H9 (cell line): Measurements from ENCODE around the gene RALGAPA2. TPM values are rescaled to one million over a fixed set of nuclear protein-coding genes. Genes with fewer than 3 reads are reported as not detected.
A peak's percentile ranks its signal among the peaks of the same experiment; 100 is the strongest.

Experiments used
- DNase-seq: peaks from one replicate; pipeline ENCODE4 v3.0.0-alpha.2; 2017
- H2AFZ ChIP-seq: one replicate; pipeline ENCODE4 v1.6.1; 2013; ENCODE audit warnings: mild to moderate bottlenecking, low read length, control low read depth, moderate library complexity
- H2AK5ac ChIP-seq: 2 replicates; pipeline ENCODE4 v1.6.1; 2013; ENCODE audit warnings: low read length, control low read depth, mixed read lengths; ENCODE audit not compliant: insufficient read length
- H2BK120ac ChIP-seq: one replicate; pipeline ENCODE4 v1.6.1; 2013; ENCODE audit warnings: low read depth, mild to moderate bottlenecking, low read length, control low read depth, inconsistent platforms; ENCODE audit not compliant: poor library complexity, severe bottlenecking
- H2BK12ac ChIP-seq: 2 replicates; pipeline ENCODE4 v1.6.1; 2013; ENCODE audit warnings: low read length, control low read depth, mixed read lengths, low read depth; ENCODE audit not compliant: insufficient read length
- H2BK15ac ChIP-seq: 2 replicates; pipeline ENCODE4 v1.6.1; 2013; ENCODE audit warnings: low read depth, low read length, control low read depth
- H2BK20ac ChIP-seq: one replicate; pipeline ENCODE4 v1.6.1; 2013; ENCODE audit warnings: low read depth, mild to moderate bottlenecking, low read length, control low read depth, inconsistent platforms; ENCODE audit not compliant: poor library complexity, severe bottlenecking
- H2BK5ac ChIP-seq: 2 replicates; pipeline ENCODE4 v1.6.1; 2013; ENCODE audit warnings: low read length, control low read depth, mixed read lengths; ENCODE audit not compliant: insufficient read length
- H3K14ac ChIP-seq: 2 replicates; pipeline ENCODE4 v1.6.1; 2013; ENCODE audit warnings: low read length, control low read depth; ENCODE audit not compliant: insufficient read depth
- H3K18ac ChIP-seq: 2 replicates; pipeline ENCODE4 v1.6.1; 2013; ENCODE audit warnings: low read depth, mild to moderate bottlenecking, mixed read lengths, low read length, control low read depth; ENCODE audit not compliant: insufficient read length
- H3K23ac ChIP-seq: 2 replicates; pipeline ENCODE4 v1.6.1; 2013; ENCODE audit warnings: low read length, control low read depth, mixed read lengths, low read depth; ENCODE audit not compliant: insufficient read length
- H3K23me2 ChIP-seq: 2 replicates; pipeline ENCODE4 v1.6.1; 2013; ENCODE audit warnings: low read depth, mild to moderate bottlenecking, mixed read lengths, low read length, control low read depth; ENCODE audit not compliant: insufficient read length, poor library complexity, severe bottlenecking
- H3K27ac ChIP-seq: 2 replicates; pipeline ENCODE4 v1.5.1; 2013; ENCODE audit warnings: low read length, control low read depth, mixed read lengths, low read depth; ENCODE audit not compliant: insufficient read length
- H3K27me3 ChIP-seq: 2 replicates; pipeline ENCODE4 v1.6.1; 2013; ENCODE audit warnings: low read length, control low read depth, inconsistent platforms; ENCODE audit not compliant: insufficient read depth
- H3K4ac ChIP-seq: 2 replicates; pipeline ENCODE4 v1.6.1; 2013; ENCODE audit warnings: low read depth, mild to moderate bottlenecking, control low read depth, inconsistent platforms, low read length, moderate library complexity
- H3K4me1 ChIP-seq: 2 replicates; pipeline ENCODE4 v1.6.1; 2013; ENCODE audit warnings: low read length, control low read depth, inconsistent platforms; ENCODE audit not compliant: insufficient read depth
- H3K4me2 ChIP-seq: 2 replicates; pipeline ENCODE4 v1.6.1; 2013; ENCODE audit warnings: low read length, control low read depth, mixed read lengths; ENCODE audit not compliant: insufficient read length, insufficient read depth
- H3K56ac ChIP-seq: 2 replicates; pipeline ENCODE4 v1.6.1; 2013; ENCODE audit warnings: low read depth, mild to moderate bottlenecking, mixed read lengths, low read length, control low read depth; ENCODE audit not compliant: insufficient read length
- H3K79me1 ChIP-seq: 2 replicates; pipeline ENCODE4 v1.6.1; 2013; ENCODE audit warnings: low read depth, mild to moderate bottlenecking, moderate library complexity, low read length, control low read depth, inconsistent platforms; ENCODE audit not compliant: insufficient read depth, poor library complexity, severe bottlenecking
- H3K79me2 ChIP-seq: 2 replicates; pipeline ENCODE4 v1.6.1; 2013; ENCODE audit warnings: low read length, control low read depth, inconsistent platforms; ENCODE audit not compliant: insufficient read depth
- H3K9ac ChIP-seq: 2 replicates; pipeline ENCODE4 v1.6.1; 2013; ENCODE audit warnings: low read length, control low read depth, mixed read lengths; ENCODE audit not compliant: insufficient read length; ENCODE audit errors: extremely low read depth
- H3K9me3 ChIP-seq: one replicate; pipeline ENCODE4 v1.6.1; 2013; ENCODE audit warnings: low read depth, low read length, inconsistent platforms; ENCODE audit not compliant: control insufficient read depth
- H3T11ph ChIP-seq: one replicate; pipeline ENCODE4 v1.6.1; 2013; ENCODE audit warnings: mild to moderate bottlenecking, low read length, control low read depth, inconsistent platforms
- H4K20me1 ChIP-seq: one replicate; pipeline ENCODE4 v1.6.1; 2013; ENCODE audit not compliant: control insufficient read depth, insufficient read length, insufficient read depth
- H4K5ac ChIP-seq: 2 replicates; pipeline ENCODE4 v1.6.1; 2013; ENCODE audit warnings: low read depth, mild to moderate bottlenecking, mixed read lengths, low read length, control low read depth; ENCODE audit not compliant: insufficient read length
- H4K8ac ChIP-seq: replicated peaks from 2 replicates; pipeline ENCODE4 v1.6.1; 2013; ENCODE audit warnings: low read length, control low read depth, mixed read lengths, low read depth; ENCODE audit not compliant: insufficient read length
- H4K91ac ChIP-seq: 2 replicates; pipeline ENCODE4 v1.6.1; 2013; ENCODE audit warnings: low read depth, mild to moderate bottlenecking, moderate library complexity, mixed read lengths, low read length, control low read depth; ENCODE audit not compliant: insufficient read length
- H3K27ac Mint-ChIP-seq, 3 experiments: 2 replicates in 2 of 3; 3 replicates in 1 of 3; pipeline ENCODE4 v1.8.0; 2020 to 2021; ENCODE audit warnings: mixed read lengths in 3 of 3, mild to moderate bottlenecking in 1 of 3, moderate library complexity in 1 of 3
- H3K27me3 Mint-ChIP-seq: 2 replicates; pipeline ENCODE4 v1.8.0; 2021; ENCODE audit warnings: low read depth, mild to moderate bottlenecking, moderate library complexity, mixed read lengths
- H3K36me3 Mint-ChIP-seq, 3 experiments: 2 replicates in 2 of 3; 3 replicates in 1 of 3; pipeline ENCODE4 v1.8.0; 2020 to 2021; ENCODE audit warnings: low read depth in 3 of 3, mixed read lengths in 3 of 3; ENCODE audit not compliant: insufficient read depth in 1 of 3
- H3K4me1 Mint-ChIP-seq, 2 experiments: 2 replicates each; pipeline ENCODE4 v1.8.0; 2020; ENCODE audit warnings: mixed read lengths in 2 of 2
- H3K4me3 Mint-ChIP-seq, 2 experiments: 2 replicates in 1 of 2; 3 replicates in 1 of 2; pipeline ENCODE4 v1.8.0; 2020 to 2021; ENCODE audit warnings: mild to moderate bottlenecking in 2 of 2, mixed read lengths in 2 of 2, moderate library complexity in 1 of 2
- H3K9me3 Mint-ChIP-seq, 2 experiments: 2 replicates in 1 of 2; 3 replicates in 1 of 2; pipeline ENCODE4 v1.8.0; 2020; ENCODE audit warnings: mild to moderate bottlenecking in 2 of 2, mixed read lengths in 2 of 2, moderate library complexity in 1 of 2
- WGBS: extraction: QIAGEN DNeasy Blood & Tissue Kit; methylation state at CpG from one replicate; pipeline ENCODE4 v1.1.7; 2013; ENCODE audit warnings: missing lambda C conversion rate, low lambda C conversion rate, mixed read lengths; ENCODE audit not compliant: insufficient read length; ENCODE audit errors: extremely low coverage; 5-methylcytosine and 5-hydroxymethylcytosine counted together
- total RNA-seq: library from RNA; stranded (reverse); gene quantifications from 2 replicates; pipeline ENCODE4 v1.2.1, GENCODE V29; 2021
- TF ChIP-seq, protein P1 (sequence below): fragments of 200-600 bp; sonication (generic); conservative IDR thresholded peaks from 3 replicates; pipeline ENCODE4 v1.8.0; 2021; ENCODE audit warnings: antibody characterized with exemption, mild to moderate bottlenecking

Gene RALGAPA2
- total RNA-seq, 1 experiment from 2014 or later = 16.6 TPM

DNA sequence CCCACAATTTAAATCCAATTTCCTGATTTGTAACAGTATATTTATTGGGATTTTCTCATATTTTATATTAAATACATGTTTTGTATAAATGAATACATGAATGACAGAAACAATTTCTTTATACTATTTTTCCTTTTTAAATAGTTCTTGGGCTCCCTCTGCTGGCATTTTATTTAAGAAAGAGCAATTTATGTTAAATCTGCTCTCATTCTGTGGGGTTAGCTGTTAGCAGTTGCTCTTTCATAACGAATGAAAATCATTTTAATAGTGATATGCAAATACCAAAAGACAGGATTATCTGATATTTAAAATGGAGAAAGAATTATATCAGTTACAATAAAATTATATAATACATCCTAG lies 118.3 kb downstream of the RALGAPA2 start:
- no peak overlapping the region for H4K91ac ChIP-seq
- no peaks in the 10 kb centered on the region for H4K20me1 ChIP-seq
- H3K4me2 ChIP-seq = no peak overlapping the region
- H3K23ac ChIP-seq = no peak overlapping the region
- H3K27me3 Mint-ChIP-seq = no peaks in the 10 kb centered on the region
- H3K4ac ChIP-seq = no peak overlapping the region
- H2BK12ac ChIP-seq = no peak overlapping the region
- no peak overlapping the region for H2AFZ ChIP-seq
- H3K56ac ChIP-seq = no peak overlapping the region
- no peaks in the 10 kb centered on the region for H3K27me3 ChIP-seq
- no peak for DNase-seq
- TF ChIP-seq, protein P1, sequence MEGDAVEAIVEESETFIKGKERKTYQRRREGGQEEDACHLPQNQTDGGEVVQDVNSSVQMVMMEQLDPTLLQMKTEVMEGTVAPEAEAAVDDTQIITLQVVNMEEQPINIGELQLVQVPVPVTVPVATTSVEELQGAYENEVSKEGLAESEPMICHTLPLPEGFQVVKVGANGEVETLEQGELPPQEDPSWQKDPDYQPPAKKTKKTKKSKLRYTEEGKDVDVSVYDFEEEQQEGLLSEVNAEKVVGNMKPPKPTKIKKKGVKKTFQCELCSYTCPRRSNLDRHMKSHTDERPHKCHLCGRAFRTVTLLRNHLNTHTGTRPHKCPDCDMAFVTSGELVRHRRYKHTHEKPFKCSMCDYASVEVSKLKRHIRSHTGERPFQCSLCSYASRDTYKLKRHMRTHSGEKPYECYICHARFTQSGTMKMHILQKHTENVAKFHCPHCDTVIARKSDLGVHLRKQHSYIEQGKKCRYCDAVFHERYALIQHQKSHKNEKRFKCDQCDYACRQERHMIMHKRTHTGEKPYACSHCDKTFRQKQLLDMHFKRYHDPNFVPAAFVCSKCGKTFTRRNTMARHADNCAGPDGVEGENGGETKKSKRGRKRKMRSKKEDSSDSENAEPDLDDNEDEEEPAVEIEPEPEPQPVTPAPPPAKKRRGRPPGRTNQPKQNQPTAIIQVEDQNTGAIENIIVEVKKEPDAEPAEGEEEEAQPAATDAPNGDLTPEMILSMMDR = peak; percentile 26; the same call in 2 of the 3 replicates
- no peak overlapping the region for H2BK20ac ChIP-seq
- peaks cover 0 to 7% (median 3%) of the 10 kb centered on the region in 3 experiments; a peak in 3 of 7 replicates for H3K36me3 Mint-ChIP-seq
- H3K9ac ChIP-seq = no peak overlapping the region
- no peaks in the 10 kb centered on the region for H3K4me1 ChIP-seq
- H3K18ac ChIP-seq = no peak overlapping the region
- H2BK120ac ChIP-seq = no peak overlapping the region
- H4K8ac ChIP-seq = no peak overlapping the region
- H3K9me3 Mint-ChIP-seq = no peaks in the 10 kb centered on the region
- no peak overlapping the region for H2AK5ac ChIP-seq
- no peaks in the 10 kb centered on the region for H3K9me3 ChIP-seq
- no peak overlapping the region for H3T11ph ChIP-seq
- H3K79me2 ChIP-seq = no peaks in the 10 kb centered on the region
- H2BK5ac ChIP-seq = no peak overlapping the region
- no CpG with 5 or more reads among the region's 1 CpG for WGBS
- peaks cover 2% of the 10 kb centered on the region in 2 experiments; a peak in 3 of 4 replicates for H3K4me1 Mint-ChIP-seq
- no peak overlapping the region for H3K14ac ChIP-seq
- no peak overlapping the region for H3K4me3 Mint-ChIP-seq
- no peak overlapping the region for H2BK15ac ChIP-seq
- no peaks in the 10 kb centered on the region for H3K23me2 ChIP-seq
- H3K79me1 ChIP-seq = no peaks in the 10 kb centered on the region
- no peak overlapping the region for H4K5ac ChIP-seq
- H3K27ac ChIP-seq = no peak overlapping the region
- H3K27ac Mint-ChIP-seq = no peak overlapping the region
